Measurements from ENCODE around the gene ZNF202. TPM values are rescaled to one million over a fixed set of nuclear protein-coding genes. Genes with fewer than 3 reads are reported as not detected.
"Not testable (repeated sequence)": the region's sequence is repeated elsewhere in the genome, so short reads cannot be mapped to it uniquely, and the experiment has no call there.

The ZNF202 gene
- total RNA-seq, 1 donor from 2014 or later, result 10.6 TPM

- H3K4me3 ChIP-seq, result no peak overlapping the region
- DNase-seq, result no peak
- no peaks in the 10 kb centered on the region for H3K4me1 ChIP-seq
Measured at GRCh38 chr11:123751781-123752180, 10.3 kb upstream of the ZNF202 start.

GRCh38 chr11:123748349-123748748, 6.9 kb upstream of the ZNF202 start:
- intact Hi-C loops (cut with DNase I); H3K36me3 ChIP-seq; H3K9me3 ChIP-seq; DNase-seq; H3K4me3 ChIP-seq; H3K4me1 ChIP-seq; ATAC-seq; H3K27ac ChIP-seq; H3K27me3 ChIP-seq (ENCODE audit: low read depth): not testable (repeated sequence)

More at GRCh38 chr11:123751781-123752180, 10.3 kb upstream of the ZNF202 start:
- no peaks in the 10 kb centered on the region for H3K36me3 ChIP-seq
- no peak for TF ChIP-seq CTCF (IDR thresholded peaks at IDR 0.05)
- H3K27me3 ChIP-seq (ENCODE audit: low read depth), result no peaks in the 10 kb centered on the region
- intact Hi-C loops (cut with DNase I), result no loop called here
- no peaks in the 10 kb centered on the region for H3K9me3 ChIP-seq
- peak; percentile 45 for ATAC-seq
- H3K27ac ChIP-seq, result no peak overlapping the region

GRCh38 chr11:123745764-123746451, 4.4 kb upstream of the ZNF202 start:
- Histone ChIP-seq H3K27me3 (ENCODE audit: low read depth) (no peaks in the 10 kb centered on the region), H3K27ac (no peak overlapping the region)
- DNase-seq, result no peak

GRCh38 chr11:123742724-123743120, 1.3 kb upstream of the ZNF202 start:
- DNase-seq (no peak), ATAC-seq (no peak)
- H3K27me3 ChIP-seq (ENCODE audit: low read depth), result no peaks in the 10 kb centered on the region
- peaks cover 5% of the 10 kb centered on the region for H3K36me3 ChIP-seq
- H3K9me3 ChIP-seq, result no peaks in the 10 kb centered on the region
- no peak for TF ChIP-seq CTCF (IDR thresholded peaks at IDR 0.05)
- H3K4me3 ChIP-seq, result peak overlapping the region; percentile 98
- intact Hi-C loops (cut with DNase I), result no loop called here
- no peak overlapping the region for H3K27ac ChIP-seq
- H3K4me1 ChIP-seq, result peaks cover 22% of the 10 kb centered on the region

More at GRCh38 chr11:123745764-123746451, 4.4 kb upstream of the ZNF202 start:
- intact Hi-C loops (cut with DNase I), result no loop called here
- ATAC-seq, result no peak
- H3K9me3 ChIP-seq, result no peaks in the 10 kb centered on the region
- H3K4me3 ChIP-seq, result no peak overlapping the region
- no peak for TF ChIP-seq CTCF (IDR thresholded peaks at IDR 0.05)
- H3K4me1 ChIP-seq, result peaks cover 10% of the 10 kb centered on the region
- H3K36me3 ChIP-seq, result no peaks in the 10 kb centered on the region

GRCh38 chr11:123742031-123742723, 717 bp upstream of the ZNF202 start:
- H3K9me3 ChIP-seq, result no peaks in the 10 kb centered on the region
- TF ChIP-seq CTCF (IDR thresholded peaks at IDR 0.05), result no peak
- no peak for DNase-seq
- peak in 1 of 2 donors; percentile 30 for ATAC-seq
- H3K4me1 ChIP-seq, result peaks cover 22% of the 10 kb centered on the region
- no peaks in the 10 kb centered on the region for H3K27me3 ChIP-seq (ENCODE audit: low read depth)
- peaks cover 5% of the 10 kb centered on the region for H3K36me3 ChIP-seq
- peak overlapping the region; percentile 81 for H3K27ac ChIP-seq
- H3K4me3 ChIP-seq, result peak overlapping the region; percentile 98
- intact Hi-C loops (cut with DNase I), result no loop called here

- DNase-seq, result no peak
- intact Hi-C loops (cut with DNase I), result no loop called here
- H3K27me3 ChIP-seq (ENCODE audit: low read depth), result no peaks in the 10 kb centered on the region
- ATAC-seq, result peak; percentile 1 to 5
- H3K36me3 ChIP-seq, result peaks cover 8% of the 10 kb centered on the region
- no peaks in the 10 kb centered on the region for H3K9me3 ChIP-seq
- peak overlapping the region; percentile 81 for H3K27ac ChIP-seq
- no peak for TF ChIP-seq CTCF (IDR thresholded peaks at IDR 0.05)
- peaks cover 22% of the 10 kb centered on the region for H3K4me1 ChIP-seq
- peak overlapping the region; percentile 98 for H3K4me3 ChIP-seq
Measured at GRCh38 chr11:123740787-123741158, 687 bp downstream of the ZNF202 start.
